SIG-M5 (cell line): ENCODE data around the gene TCEA3.
"Not testable (repeated sequence)": the region's sequence is repeated elsewhere in the genome, so short reads cannot be mapped to it uniquely, and the experiment has no call there.

Experiments
- DNase-seq: peaks from one replicate; lab custom pipeline; 2025; lab: John Stamatoyannopoulos, UW

Gene TCEA3

DNA sequence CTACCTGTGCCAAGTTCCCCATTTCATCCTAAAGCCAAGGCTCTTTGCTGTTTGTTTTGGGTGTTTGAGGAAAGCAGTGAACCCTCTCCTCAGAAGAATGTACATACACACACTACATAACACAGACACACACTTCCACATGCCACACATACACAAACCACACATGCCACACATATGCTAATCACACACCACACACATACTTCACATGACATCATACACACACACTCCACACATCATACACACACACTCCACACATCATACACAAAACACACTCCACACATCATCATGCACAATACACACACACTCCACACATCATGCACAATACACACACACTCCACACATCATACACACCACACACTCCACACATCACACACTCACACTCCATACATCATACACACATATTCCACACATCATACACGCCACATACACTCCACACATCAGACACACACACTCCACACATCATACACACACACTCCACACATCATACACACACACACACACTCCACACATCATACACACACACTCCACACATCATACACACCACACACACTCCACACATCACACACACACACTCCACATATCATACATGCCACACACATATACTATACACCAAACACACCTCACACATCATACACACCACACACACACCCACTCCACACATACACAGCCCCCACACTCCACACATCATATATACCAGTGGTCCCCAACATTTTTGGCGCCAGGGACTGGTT lies 32.3 kb downstream of the TCEA3 start:
- DNase-seq, result no peak

DNA sequence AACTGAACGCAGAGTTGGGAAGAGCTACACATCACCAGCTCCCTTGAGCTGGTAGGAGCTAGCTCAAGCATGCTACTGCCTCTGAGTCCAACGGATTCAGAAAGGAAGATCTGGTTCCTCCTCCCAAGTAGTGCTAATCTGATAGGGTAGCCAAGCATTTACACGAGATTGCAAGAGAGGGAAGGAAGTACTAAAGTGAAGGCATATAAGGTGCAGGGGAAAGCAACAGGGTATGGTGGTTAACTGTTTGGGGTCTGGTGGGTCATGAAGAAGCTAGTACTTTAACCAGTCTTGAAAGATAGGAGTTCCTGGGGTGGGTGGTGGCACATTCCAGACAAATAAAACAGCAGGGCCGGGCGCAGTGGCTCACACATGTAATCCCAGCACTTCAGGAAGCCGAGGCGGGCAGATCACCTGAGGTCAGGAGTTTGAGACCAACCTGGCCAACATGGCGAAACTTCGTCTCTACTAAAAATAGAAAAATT lies 34.7 kb downstream of the TCEA3 start:
- no peak for DNase-seq

DNA sequence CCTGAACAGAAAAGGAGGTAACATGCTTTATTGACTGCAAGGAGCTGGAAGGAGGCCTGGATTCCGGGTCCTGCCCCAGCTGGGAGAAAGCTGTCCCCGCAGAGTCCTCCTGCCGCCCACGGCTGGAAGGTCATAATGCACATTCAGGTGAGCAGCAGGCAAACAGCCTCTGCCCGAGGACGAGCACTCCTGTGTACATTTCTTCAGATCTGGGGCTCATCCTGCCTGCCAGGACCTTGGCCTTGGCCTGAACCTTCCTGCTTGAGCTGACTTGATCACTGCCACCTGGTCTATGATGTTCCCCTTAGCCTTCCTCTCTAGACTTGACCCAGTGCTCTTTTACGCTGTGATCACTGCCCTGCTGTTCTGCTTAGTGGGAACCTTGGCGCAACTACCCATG lies 37.1 kb downstream of the TCEA3 start:
- DNase-seq, result no peak

DNA sequence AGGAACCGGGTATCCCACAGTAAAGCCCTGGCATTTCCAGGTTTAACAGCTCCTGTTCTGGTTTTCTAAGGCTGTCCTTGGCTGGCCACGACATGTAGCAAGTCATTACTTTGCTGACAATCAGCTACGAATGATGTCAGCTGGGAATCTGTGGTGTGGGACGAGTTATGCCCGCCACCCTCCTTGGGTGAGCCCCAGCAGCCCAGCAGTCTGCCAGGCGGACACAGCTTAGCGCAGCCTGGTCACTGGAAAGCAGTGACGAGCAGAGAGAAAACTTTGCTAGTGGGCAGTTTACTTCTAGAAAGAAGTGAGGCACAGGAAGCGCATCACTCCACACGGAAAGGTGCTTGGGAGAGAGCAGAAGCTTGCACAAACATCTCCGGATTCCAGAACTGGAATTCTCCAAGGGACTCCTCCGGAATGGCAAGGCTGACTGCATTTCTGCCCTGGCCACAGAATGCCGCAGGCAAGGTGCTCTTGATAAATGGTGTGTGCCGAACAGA lies 39.4 kb downstream of the TCEA3 start:
- DNase-seq, result no peak

DNA sequence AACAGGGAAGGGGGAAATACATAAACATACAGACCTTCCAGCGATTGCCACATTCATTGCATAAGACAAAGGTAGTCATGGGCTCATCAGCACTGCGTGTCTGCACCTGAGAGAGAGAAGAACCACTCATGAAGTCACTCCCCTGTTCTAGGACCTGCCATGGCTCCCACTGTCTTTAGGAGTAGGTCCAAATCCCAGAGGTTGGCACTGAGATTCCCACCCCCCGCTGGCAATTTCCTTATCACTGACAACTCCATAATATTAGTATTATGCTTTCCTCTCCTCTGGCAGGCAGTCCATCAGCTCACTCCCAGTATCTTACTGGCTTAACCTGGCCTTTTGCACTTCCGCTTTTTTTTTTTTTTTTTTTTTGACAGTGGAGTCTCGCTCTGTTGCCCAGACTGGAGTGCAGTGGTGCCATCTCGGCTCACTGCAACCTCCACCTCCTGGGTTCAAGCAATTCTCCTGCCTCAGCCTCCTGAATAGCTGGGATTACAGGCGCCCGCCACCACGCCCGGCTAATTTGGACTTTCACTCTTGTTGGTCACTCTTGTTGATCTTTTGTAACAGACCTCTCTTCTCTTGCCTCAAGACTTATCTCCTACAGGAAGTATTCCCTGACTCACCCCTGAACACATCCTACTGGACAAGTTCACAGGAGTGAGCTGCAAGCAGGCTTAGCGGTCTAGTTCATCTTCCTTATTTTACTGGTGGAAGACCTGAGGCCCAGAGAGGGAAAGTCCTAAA lies 40.1 kb downstream of the TCEA3 start:
- DNase-seq, result no peak

DNA sequence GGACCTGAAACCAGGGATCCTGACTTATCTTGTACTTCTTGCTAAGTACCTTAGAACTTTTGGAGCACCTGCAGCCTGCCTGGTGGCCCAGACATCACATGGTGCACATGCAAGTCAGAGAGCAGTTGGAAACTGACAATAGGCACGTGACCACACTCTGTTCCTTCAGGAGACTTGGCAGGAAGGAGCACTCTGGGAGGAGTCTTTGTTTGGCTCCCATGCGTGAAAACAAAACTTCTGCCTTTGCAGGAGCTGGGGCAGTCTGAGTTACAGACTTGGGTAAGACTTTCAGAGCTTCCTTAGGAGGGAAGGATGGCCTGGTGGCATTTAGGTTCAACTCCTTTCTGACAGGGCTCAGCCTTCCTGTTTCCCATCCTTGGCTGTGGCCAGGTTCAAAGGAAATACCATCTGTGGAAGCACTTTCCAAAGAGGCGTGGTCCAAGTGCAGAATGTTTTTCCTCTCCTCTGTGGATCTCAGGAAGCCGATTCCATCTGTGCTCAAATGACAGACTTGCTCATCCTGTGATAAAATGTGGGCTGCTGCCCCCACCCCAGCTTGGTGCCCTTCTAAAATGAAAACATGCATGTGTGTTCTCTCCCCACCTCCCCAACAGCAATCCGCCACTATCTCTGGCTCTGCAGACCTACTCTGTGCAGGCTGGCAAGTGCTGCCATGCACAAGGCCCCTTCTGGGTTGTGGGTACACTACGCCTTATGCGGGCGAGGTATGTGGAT lies 40.8 kb downstream of the TCEA3 start:
- DNase-seq, result no peak

DNA sequence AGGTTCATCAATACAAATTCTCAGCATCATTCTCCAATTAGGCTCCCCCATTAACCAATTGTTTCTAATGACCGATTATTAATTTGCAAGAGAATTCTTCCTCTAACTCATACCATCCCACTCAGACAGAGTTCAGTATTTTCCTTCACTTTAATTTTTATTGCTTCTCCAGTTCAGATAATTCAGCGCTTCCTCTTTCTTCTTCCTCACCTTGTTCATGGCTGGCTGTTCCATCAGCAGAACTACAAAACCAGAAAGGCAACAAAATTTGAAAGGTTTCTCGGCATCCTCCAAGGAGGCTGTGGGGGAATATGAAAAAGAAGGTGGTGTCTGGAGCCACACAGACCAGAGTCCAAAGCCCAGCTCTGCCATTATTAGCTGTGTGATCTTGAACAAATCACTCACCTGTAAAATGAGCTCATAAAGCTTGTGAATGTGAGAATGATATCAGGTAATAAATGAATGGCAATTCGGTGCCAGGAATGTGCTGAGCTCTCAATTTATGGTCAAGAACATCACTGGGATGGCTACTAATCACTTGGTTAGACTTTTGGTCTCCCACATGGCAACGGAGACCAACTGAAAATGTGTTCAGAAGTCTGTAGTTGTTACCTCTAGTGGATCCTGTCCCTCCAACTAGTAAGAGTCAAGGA lies 43.2 kb downstream of the TCEA3 start:
- no peak for DNase-seq

DNA sequence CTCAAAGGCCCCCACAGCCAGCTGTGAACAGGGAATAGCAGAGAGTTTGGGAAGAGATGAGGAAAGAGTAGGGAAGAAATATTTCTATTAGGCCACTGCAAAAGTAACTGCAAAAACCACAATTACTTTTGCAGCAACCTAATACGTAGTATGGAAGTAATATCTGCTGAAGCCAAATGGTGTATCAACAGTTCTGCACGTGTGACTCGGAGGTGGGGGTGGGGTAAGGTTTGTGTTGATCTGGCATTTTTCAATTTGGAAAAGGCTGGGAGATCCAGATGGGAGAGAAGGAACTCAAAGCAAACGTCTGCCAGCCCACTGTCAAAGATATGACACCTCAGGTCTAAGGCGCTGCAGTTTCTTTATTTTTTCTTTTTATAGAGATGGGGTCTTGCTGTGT lies 43.8 kb downstream of the TCEA3 start:
- no peak for DNase-seq

DNA sequence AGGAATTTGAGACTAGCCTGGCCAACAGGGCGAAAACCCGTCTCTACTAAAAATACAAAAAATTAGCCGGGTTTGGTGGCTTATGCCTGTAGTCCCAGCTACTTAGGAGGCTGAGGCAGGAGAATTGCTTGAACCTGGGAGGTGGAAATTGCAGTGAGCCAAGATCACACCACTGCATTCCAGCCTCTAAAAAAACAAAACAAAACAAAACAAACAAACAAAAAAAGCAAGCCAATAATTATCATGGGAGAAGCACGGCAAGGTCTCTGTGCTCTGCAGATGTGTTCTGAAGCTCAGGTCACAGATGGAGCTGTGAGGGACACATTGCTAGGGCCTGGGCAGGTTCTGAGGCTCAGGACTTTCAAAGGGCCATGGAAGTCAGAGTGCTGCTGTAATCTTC lies 44.3 kb downstream of the TCEA3 start:
- not testable (repeated sequence) for DNase-seq

DNA sequence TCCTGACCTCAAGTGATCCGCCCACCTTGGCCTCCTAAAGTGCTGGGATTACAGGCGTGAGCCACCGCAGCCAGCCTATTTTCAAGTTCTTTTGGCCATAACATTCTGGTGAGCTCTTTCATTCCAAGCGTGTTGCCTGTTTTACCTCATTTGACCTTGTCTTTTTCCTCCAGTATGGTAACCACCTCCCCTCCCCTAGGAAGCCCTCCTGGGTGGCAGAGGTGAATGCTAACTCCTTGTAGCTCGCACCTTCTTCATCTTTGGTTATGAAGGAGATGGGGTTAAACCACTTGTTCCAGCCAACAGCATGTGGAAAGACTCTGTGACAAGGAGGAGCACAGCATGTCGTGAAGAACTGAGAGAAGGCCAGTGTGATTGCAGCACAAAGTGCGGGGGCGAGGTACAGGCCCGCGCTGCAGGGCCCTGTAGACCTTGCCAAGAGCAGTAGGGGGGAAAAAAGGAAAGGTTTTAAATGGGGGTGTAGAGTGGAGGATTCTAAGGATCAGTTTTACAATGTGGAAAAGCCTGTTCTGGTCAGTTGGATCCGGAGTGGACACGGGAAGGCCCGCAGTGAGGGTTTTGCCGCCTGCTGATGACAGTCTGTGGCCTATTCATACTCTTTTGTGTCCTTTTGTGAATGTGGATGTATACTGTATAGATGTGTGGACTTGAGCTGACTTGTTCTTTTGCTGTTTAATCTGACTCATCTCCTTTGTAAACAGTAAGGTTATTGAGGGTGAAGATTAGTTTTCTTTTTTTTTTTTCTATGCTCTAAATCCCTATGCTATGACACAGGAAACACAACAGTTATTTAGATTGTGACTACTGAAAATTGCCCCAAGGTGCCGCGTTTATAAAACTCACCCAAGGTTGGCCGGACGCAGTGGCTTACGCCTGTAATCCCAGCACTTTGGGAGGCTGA lies 47.4 kb downstream of the TCEA3 start:
- DNase-seq, result no peak

DNA sequence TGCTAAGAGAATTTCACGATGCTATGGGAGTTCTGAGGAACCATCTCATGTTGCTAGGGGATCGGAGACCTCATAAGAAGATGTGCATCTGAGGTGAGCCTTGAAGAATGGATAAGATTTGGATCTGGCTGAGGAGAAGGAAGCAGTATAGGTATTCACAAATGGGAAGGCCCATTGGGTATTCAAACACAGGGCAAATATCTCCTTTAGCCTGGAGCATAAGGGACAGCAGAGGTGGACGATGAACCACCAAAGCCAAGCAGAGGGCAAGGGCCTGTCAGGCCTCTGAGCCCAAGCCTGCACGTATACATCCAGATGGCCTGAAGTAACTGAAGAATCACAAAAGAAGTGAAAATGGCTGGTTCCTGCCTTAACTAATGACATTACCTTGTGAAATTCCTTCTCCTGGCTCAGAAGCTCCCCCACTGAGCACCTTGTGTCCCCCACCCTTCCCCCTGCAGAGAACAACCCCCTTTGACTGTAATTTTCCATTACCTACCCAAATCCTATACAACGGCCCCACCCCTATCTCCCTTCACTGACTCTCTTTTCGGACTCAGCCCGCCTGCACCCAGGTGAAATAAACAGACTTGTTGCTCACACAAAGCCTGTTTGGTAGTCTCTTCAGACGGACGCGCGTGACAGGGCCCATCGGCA lies 50.3 kb downstream of the TCEA3 start:
- DNase-seq, result not testable (repeated sequence)

DNA sequence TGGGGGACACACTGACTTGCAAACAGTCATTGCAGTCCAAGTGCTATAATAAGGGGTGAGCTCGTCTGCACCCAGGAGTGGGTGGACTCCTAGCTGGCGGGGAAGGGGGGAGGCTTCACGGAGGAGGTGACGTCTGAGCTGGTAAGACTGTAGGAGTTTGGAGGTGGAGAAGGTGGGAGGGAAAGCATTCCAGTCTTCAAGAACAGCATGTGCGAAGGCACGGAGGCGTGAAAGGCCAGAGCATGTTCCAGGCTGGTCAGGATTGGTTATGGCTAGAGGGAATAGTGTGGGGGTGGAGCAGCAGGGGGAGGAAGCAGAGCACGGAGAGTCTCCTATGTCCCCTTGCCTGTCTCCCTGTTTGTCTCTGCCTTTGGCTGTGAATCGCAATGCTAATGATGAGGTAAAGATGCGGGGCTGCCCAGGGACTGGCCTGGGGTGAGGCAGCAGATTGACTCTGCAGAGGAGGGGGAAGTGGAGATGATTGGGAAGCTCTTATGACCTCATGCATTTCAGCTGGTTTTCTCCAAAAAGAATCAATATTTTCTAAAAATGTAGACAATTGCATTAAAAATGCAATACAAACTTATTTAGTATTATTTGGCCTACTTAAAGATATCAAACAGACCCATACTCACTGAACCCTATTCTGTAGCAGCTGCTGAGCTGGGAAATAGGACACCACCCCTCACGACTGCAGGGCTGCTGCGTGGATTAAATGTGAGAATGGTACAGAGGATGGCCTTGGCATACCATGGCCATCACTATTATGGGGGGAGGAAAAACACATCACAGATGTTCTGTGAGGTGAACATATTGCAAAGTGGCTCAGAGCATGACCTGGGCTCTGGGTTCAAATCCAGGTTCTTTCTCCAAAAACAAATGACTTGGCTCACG lies 52.3 kb downstream of the TCEA3 start:
- DNase-seq, result no peak

DNA sequence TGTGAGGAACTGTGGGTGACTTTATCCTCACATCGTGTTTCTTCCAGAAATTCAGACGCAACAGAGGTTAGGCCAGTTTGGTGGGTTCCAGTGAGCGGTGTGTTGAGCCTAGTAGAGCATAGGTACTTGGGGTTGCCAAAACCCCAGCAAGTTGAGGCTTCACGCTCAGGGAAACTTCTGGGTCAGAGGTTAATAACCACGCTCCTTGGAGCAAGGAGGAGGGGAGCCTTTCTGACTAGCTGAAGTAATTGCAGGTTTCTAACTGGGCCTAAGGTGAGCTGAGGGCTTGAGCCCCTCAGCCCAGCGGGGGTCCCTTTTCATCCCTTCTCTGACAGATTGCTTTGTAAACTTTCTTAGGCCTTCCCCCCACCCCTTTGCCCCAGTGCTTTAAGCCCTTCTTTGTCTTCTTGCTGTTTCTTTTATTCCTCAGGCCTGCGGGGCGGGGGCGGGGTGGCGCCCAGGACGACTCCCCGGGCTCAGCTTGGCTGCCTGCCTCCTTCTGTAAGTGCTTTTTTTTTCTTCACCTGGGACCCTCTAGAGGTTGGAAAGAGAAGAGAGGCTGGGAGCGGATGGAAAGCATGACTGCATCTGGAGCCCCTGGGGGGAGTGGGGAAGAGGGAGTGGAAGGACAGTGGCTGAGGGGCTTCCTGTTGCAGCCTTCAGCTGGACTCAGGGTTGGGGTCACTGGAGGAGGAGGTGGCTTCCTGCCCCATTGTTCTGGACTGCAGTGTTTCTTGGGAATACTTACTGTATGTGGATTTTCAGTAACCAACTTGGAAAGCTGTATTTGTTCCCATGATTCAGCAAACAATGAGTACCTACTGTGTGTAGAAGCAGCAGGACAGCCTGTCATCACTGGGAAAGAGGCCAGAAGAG lies 53.6 kb downstream of the TCEA3 start:
- no peak for DNase-seq

DNA sequence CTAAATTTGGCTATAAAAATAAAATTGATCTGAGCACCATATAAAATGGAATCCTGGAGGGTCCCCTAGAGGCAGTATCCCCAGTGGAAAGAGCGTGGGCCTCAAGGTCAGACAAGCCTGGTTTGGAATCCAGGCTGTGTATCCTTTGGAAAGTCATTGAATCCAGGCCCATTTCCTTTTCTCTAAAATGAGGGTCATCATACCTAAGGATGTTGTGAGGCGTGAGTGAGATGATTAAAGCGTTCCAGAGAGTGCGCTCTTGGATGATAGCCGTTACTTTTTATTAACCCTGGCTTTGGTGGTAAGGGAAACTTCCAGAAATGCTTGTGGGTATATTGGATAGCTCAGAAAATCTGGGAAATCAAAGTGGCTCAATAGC lies 54.2 kb downstream of the TCEA3 start:
- DNase-seq, result no peak

DNA sequence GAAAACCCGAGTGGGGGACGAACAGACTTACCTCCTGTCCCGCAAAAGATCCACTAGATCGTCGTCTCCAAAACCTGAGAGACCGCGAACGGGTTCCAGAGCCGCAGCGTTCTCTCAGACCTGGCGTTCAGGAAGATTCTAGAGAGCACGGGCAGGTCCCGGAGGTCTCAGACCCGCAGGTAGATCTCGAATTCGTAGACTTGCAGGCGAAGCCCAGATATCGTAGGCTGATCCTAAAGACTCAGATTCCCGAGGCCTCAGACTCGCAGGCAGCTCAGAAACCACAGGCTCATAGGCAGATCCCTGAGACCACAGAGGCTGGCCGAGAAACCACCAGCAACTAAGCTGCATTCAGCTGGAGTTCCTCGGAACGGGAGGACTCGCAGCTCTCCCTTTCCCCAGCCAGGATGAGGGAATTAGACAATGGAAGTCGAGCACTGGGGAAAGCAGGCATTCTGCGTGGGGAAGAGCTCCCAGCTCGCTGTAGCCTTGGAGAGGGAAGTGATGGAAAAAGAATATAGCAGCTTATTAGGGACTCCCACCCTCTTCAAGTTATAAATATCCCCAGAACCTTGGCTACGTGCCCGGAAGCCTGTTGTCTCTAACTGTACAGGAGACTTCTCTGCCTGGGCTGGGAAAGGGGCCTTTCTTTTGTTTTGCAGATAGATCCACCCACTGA lies 55.1 kb downstream of the TCEA3 start, which contains the start of gene ZNF436:
Gene ZNF436 (minus strand): TSS at position 502 of the 679 bp plus-strand sequence. CDS start 1,831 bp downstream, outside the sequence.
- no peak for DNase-seq

DNA sequence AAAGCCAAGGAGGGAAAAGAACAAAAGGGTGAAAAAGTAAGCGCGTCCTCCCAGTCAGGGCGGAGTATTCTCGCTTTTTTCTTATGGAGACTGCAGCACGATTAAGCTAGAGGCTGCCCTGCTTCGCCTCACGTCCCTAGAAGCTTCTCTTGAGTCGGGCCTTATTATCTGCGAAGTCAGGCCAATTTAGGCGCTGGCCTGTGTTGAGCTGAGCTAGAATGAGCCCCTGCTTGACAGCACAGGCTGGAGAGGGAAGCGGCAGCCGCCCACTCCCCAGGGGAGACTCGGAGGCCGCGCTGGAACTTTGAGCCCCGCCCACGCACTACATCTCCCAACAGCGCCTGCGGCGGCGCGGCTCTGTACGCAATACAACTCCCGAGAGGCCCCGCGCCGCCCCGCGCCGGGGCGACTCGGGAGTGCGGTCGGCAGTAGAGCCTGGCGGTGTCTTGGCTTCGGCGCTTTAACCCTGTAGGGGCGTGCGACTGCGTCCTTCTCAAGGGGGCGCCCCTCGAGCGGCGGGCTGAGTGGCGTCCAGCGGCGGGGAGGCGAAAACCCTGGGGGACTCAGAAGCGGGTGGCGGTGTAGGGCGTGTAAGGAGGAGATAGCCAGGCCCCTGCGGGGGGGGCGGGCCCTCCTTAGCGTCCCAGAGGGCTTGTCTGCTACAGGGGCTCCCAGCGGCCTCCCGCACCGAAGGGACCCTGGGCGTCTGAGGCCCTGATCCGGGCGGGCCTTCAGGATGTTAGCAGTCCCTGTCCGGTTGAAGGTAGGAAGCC lies 55.8 kb downstream of the TCEA3 start:
- DNase-seq, result no peak
